MCF 10A (cell line): ENCODE measurements around the gene FAAP20. TPM values are rescaled to one million over a fixed set of nuclear protein-coding genes. Genes with fewer than 3 reads are reported as not detected.
A peak's percentile ranks its signal among the peaks of the same experiment; 100 is the strongest.

Experiments
- BruUV-seq: library from RNA; stranded (reverse); fragments of 400-500 nt; replicated peaks from 2 replicates; lab custom pipeline; 2021; lab: Mats Ljungman, UMichigan
- CTCF ChIA-PET: fragments of 300-600 bp; sonication (Branson Sonifier 250); formaldehyde crosslinking; extraction: SDS; loops from one replicate; lab custom pipeline; 2021; ENCODE audit warnings: antibody characterized with exemption, inconsistent platforms; lab: Yijun Ruan, JAX
- POLR2A ChIA-PET: fragments of 300-600, 350-650 bp; sonication (Branson Sonifier 250); formaldehyde crosslinking; extraction: SDS; loops from one replicate; lab custom pipeline; 2020; ENCODE audit warnings: antibody characterized with exemption, inconsistent platforms; lab: Yijun Ruan, JAX
- DNase-seq: peaks from one replicate; pipeline ENCODE4 v3.0.0-alpha.2; 2018; ENCODE audit not compliant: unreplicated experiment
- H3K27ac Mint-ChIP-seq: one replicate; pipeline ENCODE4 v1.8.0; 2022; ENCODE audit warnings: mild to moderate bottlenecking, low read depth, mixed read lengths; ENCODE audit not compliant: unreplicated experiment
- H3K27me3 Mint-ChIP-seq: one replicate; pipeline ENCODE4 v1.8.0; 2022; ENCODE audit warnings: mixed read lengths; ENCODE audit not compliant: insufficient read depth, unreplicated experiment
- H3K36me3 Mint-ChIP-seq: one replicate; pipeline ENCODE4 v1.8.0; 2022; ENCODE audit warnings: mild to moderate bottlenecking, moderate library complexity, mixed read lengths; ENCODE audit not compliant: insufficient read depth, unreplicated experiment
- H3K4me1 Mint-ChIP-seq: one replicate; pipeline ENCODE4 v1.8.0; 2022; ENCODE audit warnings: mixed read lengths; ENCODE audit not compliant: insufficient read depth, unreplicated experiment
- H3K4me3 Mint-ChIP-seq: one replicate; pipeline ENCODE4 v1.8.0; 2022; ENCODE audit warnings: mild to moderate bottlenecking, moderate library complexity, mixed read lengths; ENCODE audit not compliant: unreplicated experiment
- H3K9me3 Mint-ChIP-seq: one replicate; pipeline ENCODE4 v1.8.0; 2022; ENCODE audit warnings: mixed read lengths; ENCODE audit not compliant: unreplicated experiment
- intact Hi-C: fragments of 100-400 bp; cut with micrococcal nuclease; formaldehyde crosslinking; loops from 2 replicates; pipeline ENCODE4 v1.14.1; 2022
- total RNA-seq: library from RNA; stranded (reverse); gene quantifications from 2 replicates; pipeline ENCODE4 v1.2.3, GENCODE V29; 2022
- TF ChIP-seq, protein P1 (sequence below): fragments of 200-600 bp; IDR thresholded peaks from one replicate; pipeline ENCODE4 v1.8.0; 2022; ENCODE audit warnings: antibody characterized with exemption, mild to moderate bottlenecking; ENCODE audit not compliant: unreplicated experiment

The FAAP20 gene
- total RNA-seq, 1 experiment from 2014 or later, result 75.9 TPM

DNA sequence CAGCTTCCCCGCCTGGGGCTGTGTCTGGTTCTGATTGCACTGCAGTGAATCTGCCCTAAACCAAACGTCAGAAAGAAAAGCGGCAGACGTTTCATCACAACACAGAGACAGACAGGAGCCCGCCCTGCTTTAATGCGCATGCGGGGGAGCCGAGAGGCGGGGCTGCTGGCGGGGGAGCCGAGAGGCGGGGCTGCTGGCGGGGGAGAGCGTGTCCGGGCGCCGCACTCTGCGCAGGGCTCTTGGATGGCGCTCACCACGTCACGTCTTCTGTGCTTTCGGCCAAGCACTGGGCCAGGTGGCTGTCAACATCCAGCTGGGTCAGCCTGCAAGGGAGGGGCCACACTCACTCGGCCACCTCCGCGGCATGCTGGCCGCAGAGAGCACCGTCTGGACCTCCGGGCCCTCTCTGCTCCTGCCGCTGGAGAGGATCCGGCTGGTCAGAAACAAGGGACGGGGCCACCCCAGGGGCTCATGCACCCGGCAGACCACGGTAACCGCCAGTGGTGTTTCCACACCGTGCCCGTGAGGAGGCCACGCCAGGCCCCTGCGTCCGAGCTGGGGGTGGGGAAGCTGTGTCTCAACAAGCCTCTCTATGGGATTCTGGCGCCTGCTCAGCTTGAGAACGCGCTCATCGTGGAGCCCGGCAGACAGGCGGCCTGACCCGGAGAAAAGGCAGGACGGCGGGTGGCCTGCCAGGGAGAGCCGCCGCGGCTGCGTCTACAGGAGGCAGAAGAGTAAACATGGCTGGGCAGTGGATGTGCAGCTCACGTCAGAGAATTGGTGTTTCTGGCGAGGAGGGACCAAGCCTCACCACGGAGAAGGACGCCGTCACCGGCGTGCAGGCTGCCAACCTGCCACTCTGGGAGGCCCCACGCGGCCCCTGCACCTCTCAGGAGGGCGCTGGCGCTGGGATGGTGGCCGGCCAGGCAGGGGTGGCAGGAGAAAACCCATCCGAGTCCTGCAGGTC lies 4.8 kb downstream of the FAAP20 start:
- Mint-ChIP-seq H3K4me1 (peaks cover 5% of the 10 kb centered on the region), H3K27me3 (no peaks in the 10 kb centered on the region), H3K9me3 (no peaks in the 10 kb centered on the region), H3K36me3 (no peaks in the 10 kb centered on the region), H3K27ac (peak overlapping the region; percentile 82), H3K4me3 (peak overlapping the region; percentile 83)
- intact Hi-C loops, result loop anchor here (10.0 kb wide), 1 partner anchor 105 kb away; no protein-coding TSS in a partner anchor
- TF ChIP-seq, protein P1, sequence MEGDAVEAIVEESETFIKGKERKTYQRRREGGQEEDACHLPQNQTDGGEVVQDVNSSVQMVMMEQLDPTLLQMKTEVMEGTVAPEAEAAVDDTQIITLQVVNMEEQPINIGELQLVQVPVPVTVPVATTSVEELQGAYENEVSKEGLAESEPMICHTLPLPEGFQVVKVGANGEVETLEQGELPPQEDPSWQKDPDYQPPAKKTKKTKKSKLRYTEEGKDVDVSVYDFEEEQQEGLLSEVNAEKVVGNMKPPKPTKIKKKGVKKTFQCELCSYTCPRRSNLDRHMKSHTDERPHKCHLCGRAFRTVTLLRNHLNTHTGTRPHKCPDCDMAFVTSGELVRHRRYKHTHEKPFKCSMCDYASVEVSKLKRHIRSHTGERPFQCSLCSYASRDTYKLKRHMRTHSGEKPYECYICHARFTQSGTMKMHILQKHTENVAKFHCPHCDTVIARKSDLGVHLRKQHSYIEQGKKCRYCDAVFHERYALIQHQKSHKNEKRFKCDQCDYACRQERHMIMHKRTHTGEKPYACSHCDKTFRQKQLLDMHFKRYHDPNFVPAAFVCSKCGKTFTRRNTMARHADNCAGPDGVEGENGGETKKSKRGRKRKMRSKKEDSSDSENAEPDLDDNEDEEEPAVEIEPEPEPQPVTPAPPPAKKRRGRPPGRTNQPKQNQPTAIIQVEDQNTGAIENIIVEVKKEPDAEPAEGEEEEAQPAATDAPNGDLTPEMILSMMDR, result no peak
- TSS peak; percentile 43 for BruUV-seq
- ChIA-PET CTCF (interaction anchor here (0.5 to 2.9 kb wide), 7 partner anchors 11 to 357 kb away, joined by 3 to 18 read pairs (median 3); no protein-coding TSS in a partner anchor), POLR2A (interaction anchor here (0.6 to 4.6 kb wide), 17 partner anchors 13 to 1365 kb away, joined by 3 to 29 read pairs (median 4); partner anchors contain the start of genes MORN1 and RER1)
- peak; percentile 95 for DNase-seq

DNA sequence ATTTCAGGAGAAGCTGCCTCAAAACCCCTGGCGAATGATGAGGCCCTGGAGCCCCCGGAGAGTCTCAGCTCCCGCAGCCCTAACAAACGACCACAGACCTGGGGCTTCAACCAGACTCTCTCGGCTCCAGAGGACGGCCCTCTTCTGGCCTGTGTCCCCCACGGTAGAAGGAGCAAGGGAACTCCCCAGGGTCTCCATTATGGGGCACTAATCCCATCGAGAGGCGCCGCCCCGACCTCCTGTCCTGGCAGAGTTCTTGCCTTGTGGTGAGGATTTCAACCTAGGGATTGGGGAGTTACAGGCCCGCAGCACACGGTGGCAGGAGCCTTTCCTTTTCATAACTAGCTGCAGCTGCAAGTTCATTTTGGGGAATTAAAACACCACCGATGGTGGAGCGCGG lies 6.2 kb downstream of the FAAP20 start:
- ChIA-PET CTCF (interaction anchor here (0.7 to 2.9 kb wide), 5 partner anchors 7 to 1609 kb away, joined by 3 to 18 read pairs (median 4); no protein-coding TSS in a partner anchor), POLR2A (interaction anchor here (1.1 to 1.3 kb wide), 2 partner anchors 41 to 223 kb away, joined by 3 to 4 read pairs; no protein-coding TSS in a partner anchor)
- Mint-ChIP-seq H3K27me3 (no peaks in the 10 kb centered on the region), H3K4me1 (peaks cover 5% of the 10 kb centered on the region), H3K27ac (no peak overlapping the region), H3K4me3 (no peak overlapping the region), H3K36me3 (no peaks in the 10 kb centered on the region), H3K9me3 (no peaks in the 10 kb centered on the region)
- intact Hi-C loops, result no loop called here
- no TSS peak for BruUV-seq
- DNase-seq, result no peak
- TF ChIP-seq, protein P1, result no peak

DNA sequence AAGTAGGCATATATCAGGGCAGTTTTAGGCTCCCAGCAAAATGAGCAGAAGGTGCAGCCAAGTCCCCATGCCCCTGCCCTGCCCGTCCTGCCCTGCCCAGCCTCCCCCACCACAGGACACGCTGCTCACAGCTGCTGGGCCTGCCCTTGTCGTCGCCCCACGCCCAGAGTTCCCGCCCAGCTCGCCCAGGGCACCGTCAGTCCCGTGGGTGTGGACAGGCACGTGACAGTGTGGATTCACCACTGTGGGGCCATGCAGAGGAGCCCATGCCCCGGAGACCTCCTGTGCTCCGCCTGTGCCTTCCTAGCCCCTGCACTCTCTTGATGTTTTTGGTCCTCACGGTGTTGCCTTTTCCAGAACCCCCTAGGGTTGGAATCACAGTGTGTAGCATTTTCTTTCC lies 7.0 kb downstream of the FAAP20 start:
- POLR2A ChIA-PET, result interaction anchor here (1.0 to 1.1 kb wide), 2 partner anchors 41 to 54 kb away, joined by 3 to 4 read pairs; no protein-coding TSS in a partner anchor

More for the DNA sequence above, 7.0 kb downstream of the FAAP20 start:
- Mint-ChIP-seq H3K27ac (no peak overlapping the region), H3K4me1 (peaks cover 5% of the 10 kb centered on the region), H3K27me3 (no peaks in the 10 kb centered on the region), H3K4me3 (no peak overlapping the region), H3K9me3 (no peaks in the 10 kb centered on the region), H3K36me3 (no peaks in the 10 kb centered on the region)
- DNase-seq, result no peak
- intact Hi-C loops, result no loop called here
- TF ChIP-seq, protein P1, result no peak
- BruUV-seq, result no TSS peak
- CTCF ChIA-PET, result interaction anchor here (0.7 to 2.9 kb wide), 2 partner anchors 8 to 13 kb away, joined by 3 to 18 read pairs; no protein-coding TSS in a partner anchor
